Esophagus (tissue), 2 donors: ENCODE results near the gene ITPR1. TPM values are rescaled to one million over a fixed set of nuclear protein-coding genes. Genes with fewer than 3 reads are reported as not detected.

Source experiments
- H3K27ac ChIP-seq, 2 donors: one replicate each; pipeline ENCODE4 v1.5.1; 2013; ENCODE audit warnings: low read depth in 2 of 2, mild to moderate bottlenecking in 2 of 2, inconsistent platforms in 1 of 2, low read length in 1 of 2, moderate library complexity in 1 of 2
- H3K27me3 ChIP-seq, 2 donors: one replicate each; pipeline ENCODE4 v1.6.1; 2013; ENCODE audit warnings: low read length in 2 of 2, control low read depth in 1 of 2, mild to moderate bottlenecking in 1 of 2; ENCODE audit not compliant: insufficient read depth in 2 of 2, control insufficient read depth in 1 of 2
- H3K36me3 ChIP-seq, 2 donors: one replicate each; pipeline ENCODE4 v1.6.1; 2013; ENCODE audit warnings: low read length in 1 of 2; ENCODE audit not compliant: control insufficient read depth in 2 of 2, insufficient read depth in 2 of 2
- H3K4me1 ChIP-seq, 2 donors: one replicate each; pipeline ENCODE4 v1.6.1; 2013; ENCODE audit warnings: low read length in 1 of 2; ENCODE audit not compliant: control insufficient read depth in 2 of 2, insufficient read depth in 2 of 2
- H3K4me3 ChIP-seq, 2 donors: one replicate each; pipeline ENCODE4 v1.5.1; 2013; ENCODE audit warnings: low read length in 2 of 2, mild to moderate bottlenecking in 2 of 2, low read depth in 1 of 2, moderate library complexity in 1 of 2
- H3K9me3 ChIP-seq, 2 donors: one replicate each; pipeline ENCODE4 v1.6.1; 2013; ENCODE audit warnings: mild to moderate bottlenecking in 2 of 2, low read depth in 1 of 2, low read length in 1 of 2, moderate library complexity in 1 of 2; ENCODE audit not compliant: control insufficient read depth in 2 of 2, insufficient read depth in 1 of 2
- WGBS, 2 donors: extraction: QIAGEN DNeasy Blood & Tissue Kit; methylation state at CpG; one replicate each; pipeline ENCODE4 v1.1.7; 2013; 5-methylcytosine and 5-hydroxymethylcytosine counted together
- polyA plus RNA-seq, 2 donors: library from polyadenylated mRNA; stranded (reverse); fragments of 200-250 nt; gene quantifications; one replicate each; pipeline ENCODE4 v1.2.3, GENCODE V29; 2013
- donor health status: healthy with polysubstance abuse.
- donor health status: Bipolar disorder and iron deficiency.

Gene ITPR1
- polyA plus RNA-seq, 2 donors, result 7.5 to 16.3 TPM

- 89 to 91% methylated on average over 10 of the region's 10 CpGs for WGBS, 2 donors
- H3K27ac ChIP-seq, result no peak overlapping the region
- H3K36me3 ChIP-seq, result no peaks in the 10 kb centered on the region
- no peak overlapping the region for H3K4me3 ChIP-seq
- H3K27me3 ChIP-seq, result no peaks in the 10 kb centered on the region
- H3K9me3 ChIP-seq, result no peaks in the 10 kb centered on the region
- H3K4me1 ChIP-seq, result no peaks in the 10 kb centered on the region
Observed at GRCh38 chr3:4627651-4628375, 134.7 kb downstream of the ITPR1 start.

DNA sequence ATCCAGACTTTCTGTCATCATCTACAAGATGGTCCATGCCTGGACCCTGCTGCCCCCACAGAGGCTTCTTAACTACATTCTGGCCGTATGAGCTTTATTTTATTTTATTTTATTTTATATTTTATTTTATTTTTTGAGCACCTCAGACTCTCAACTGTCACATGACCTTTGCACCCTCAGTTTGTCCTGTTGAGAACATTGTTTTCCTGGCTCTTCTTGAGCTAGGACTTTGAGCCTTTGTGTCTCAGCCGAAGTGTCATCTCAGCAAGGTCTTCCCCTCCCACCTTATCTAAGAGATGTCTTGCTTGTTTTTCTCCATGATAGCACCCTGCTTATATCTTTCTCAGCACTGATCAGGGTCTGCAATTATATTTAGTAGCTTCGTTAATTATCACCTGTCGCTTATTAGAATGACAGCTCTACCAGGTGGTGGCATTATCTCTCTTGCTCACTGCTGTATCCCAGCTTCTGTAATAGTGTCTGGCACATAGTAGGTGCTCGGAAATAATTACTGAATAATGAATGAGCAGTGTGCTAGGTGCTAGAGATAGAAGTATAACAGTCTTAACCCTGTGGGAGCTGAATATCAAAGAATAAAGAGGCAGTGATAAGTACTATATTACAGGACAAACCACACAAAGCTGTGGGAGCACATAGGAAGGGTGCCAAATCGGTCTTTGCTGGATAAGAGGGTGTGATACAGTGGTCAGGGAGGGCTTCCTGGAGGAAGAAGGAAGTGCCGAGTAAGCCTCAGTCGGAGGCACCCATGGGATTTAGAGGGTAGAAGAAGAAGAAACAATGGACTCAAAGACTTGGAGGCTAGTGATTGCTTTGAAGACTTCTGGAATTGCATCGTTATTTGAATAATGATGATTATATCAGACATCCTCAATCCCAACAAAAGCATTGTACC lies 136.2 kb downstream of the ITPR1 start:
- Histone ChIP-seq H3K9me3 (no peaks in the 10 kb centered on the region), H3K27me3 (no peaks in the 10 kb centered on the region), H3K27ac (no peak overlapping the region), H3K4me1 (no peaks in the 10 kb centered on the region), H3K4me3 (no peak overlapping the region), H3K36me3 (no peaks in the 10 kb centered on the region)
- 85 to 86% methylated on average over 9 of the region's 9 CpGs for WGBS, 2 donors

DNA sequence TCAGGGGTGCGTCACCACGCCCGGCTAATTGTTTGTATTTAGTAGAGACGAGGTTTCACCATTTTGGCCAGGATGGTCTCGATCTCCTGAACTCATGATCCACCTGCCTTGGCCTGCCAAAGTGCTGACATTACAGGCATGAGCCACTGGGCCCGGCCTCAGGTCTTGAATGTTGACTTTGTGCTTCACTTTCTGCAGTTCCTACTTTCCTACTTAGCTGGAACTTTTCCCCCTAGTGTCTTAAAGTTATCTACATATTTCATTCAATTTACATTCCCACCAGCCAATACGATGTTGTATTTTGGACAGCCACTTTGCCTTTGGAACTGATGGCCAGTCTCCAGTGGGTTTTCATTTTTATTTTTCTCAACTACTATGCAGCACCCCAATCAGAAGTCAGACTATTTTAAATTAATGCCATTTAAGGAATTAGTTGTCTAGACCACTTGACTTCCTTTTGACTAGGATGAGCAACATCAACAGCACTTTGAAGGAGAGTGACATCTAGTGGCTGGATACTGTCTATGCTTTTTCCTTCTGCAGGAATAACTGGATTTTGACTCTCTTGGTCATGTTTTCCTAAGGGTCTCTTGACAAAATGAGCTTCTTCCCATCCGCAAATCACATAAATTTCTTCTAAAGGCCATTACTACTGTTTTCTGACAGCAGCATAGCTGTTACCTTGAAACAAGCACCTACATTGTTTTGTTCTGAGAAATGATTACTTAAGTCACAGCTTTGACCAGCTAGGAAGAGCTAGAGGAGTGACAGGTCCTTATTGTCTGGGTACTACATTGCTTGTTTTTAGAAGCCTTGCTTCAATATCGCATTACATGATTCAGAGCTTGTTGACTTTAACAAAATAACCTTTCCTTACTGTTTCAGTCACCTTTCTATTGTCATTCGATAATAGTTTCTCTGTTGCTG lies 140.2 kb downstream of the ITPR1 start:
- Histone ChIP-seq H3K27me3 (no peaks in the 10 kb centered on the region), H3K27ac (no peak overlapping the region), H3K4me3 (no peak overlapping the region), H3K36me3 (no peaks in the 10 kb centered on the region), H3K4me1 (no peaks in the 10 kb centered on the region), H3K9me3 (no peaks in the 10 kb centered on the region)
- WGBS, 2 donors, result 68% methylated on average over 10 of the region's 10 CpGs

GRCh38 chr3:4634894-4635293 lies 141.7 kb downstream of the ITPR1 start:
- no peak overlapping the region for H3K4me3 ChIP-seq
- H3K4me1 ChIP-seq, result no peaks in the 10 kb centered on the region
- no peaks in the 10 kb centered on the region for H3K9me3 ChIP-seq
- no peaks in the 10 kb centered on the region for H3K36me3 ChIP-seq
- WGBS, 2 donors, result 69 to 86% methylated on average over 6 of the region's 6 CpGs
- no peak overlapping the region for H3K27ac ChIP-seq
- H3K27me3 ChIP-seq, result no peaks in the 10 kb centered on the region

DNA sequence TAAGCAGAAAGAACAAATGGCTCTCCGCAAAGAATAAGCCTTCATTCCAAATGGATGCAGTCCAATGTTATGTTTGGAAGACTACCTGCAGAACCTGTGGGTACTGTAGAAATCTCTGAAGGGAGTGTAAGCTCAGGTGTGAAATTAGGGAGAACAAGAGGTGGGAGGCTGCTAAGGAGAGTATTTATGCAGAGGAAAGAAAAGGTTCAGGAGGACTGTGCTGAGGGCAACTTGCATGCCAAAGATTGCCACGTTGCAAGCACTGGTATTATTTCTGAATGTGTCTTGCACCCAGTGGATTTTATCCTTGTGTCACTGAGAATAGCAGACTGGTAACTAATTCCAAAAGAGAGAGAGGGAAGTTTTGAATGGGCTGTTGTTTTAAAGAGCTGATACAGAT lies 144.1 kb downstream of the ITPR1 start:
- WGBS, 2 donors, result 56 to 72% methylated on average over 2 of the region's 2 CpGs

DNA sequence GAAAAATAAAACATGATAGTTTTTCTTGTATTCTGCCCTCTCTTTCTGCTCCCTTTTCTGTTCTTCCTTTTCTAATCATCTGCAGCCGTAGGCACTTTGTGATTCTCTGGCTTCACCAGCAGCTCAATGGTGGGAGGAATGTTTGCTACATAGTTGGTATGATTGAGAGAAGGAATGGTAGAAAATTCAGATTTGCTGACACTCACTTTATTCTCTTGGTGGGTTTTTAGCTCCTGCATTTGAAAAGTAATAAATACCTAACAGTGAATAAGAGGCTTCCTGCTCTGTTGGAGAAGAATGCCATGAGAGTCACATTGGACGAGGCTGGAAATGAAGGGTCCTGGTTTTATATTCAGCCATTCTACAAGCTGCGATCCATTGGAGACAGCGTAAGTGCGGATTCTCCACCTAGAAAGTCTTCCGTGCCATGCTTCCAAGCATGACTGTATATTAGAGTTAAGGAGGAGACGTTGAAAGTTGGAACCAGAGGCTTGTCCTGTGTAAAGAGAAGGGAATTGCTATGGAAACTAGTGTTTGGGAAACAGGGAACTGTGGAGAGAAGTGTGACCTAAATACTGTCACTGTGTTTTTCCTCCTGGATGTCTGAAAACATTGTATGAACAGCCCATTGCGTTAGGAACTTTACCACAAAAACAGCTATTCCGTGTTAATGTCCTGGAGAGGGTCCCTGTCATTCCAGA lies 148.9 kb downstream of the ITPR1 start:
- Histone ChIP-seq H3K27me3 (no peaks in the 10 kb centered on the region), H3K4me3 (no peak overlapping the region), H3K36me3 (no peaks in the 10 kb centered on the region), H3K9me3 (no peaks in the 10 kb centered on the region), H3K27ac (no peak overlapping the region), H3K4me1 (peaks cover 3 to 5% of the 10 kb centered on the region in 2 donors)
- WGBS, 2 donors, result 90 to 91% methylated on average over 9 of the region's 9 CpGs

More for the DNA sequence above, 144.1 kb downstream of the ITPR1 start:
- Histone ChIP-seq H3K27ac (no peak overlapping the region), H3K36me3 (no peaks in the 10 kb centered on the region), H3K27me3 (no peaks in the 10 kb centered on the region), H3K4me1 (no peaks in the 10 kb centered on the region), H3K9me3 (no peaks in the 10 kb centered on the region), H3K4me3 (no peak overlapping the region)

- WGBS, 2 donors, result 89 to 92% methylated on average over 8 of the region's 8 CpGs
Observed at GRCh38 chr3:4642611-4643010, 149.5 kb downstream of the ITPR1 start.

GRCh38 chr3:4643904-4644547 lies 150.9 kb downstream of the ITPR1 start:
- H3K36me3 ChIP-seq, result no peaks in the 10 kb centered on the region
- WGBS, 2 donors, result 80% methylated on average over 9 of the region's 9 CpGs
- H3K27ac ChIP-seq, result no peak overlapping the region

More at GRCh38 chr3:4642611-4643010, 149.5 kb downstream of the ITPR1 start:
- H3K27ac ChIP-seq, result no peak overlapping the region
- no peaks in the 10 kb centered on the region for H3K27me3 ChIP-seq
- no peak overlapping the region for H3K4me3 ChIP-seq
- H3K9me3 ChIP-seq, result no peaks in the 10 kb centered on the region
- no peaks in the 10 kb centered on the region for H3K36me3 ChIP-seq
- H3K4me1 ChIP-seq, result peaks cover 3 to 5% of the 10 kb centered on the region in 2 donors

More at GRCh38 chr3:4643904-4644547, 150.9 kb downstream of the ITPR1 start:
- Histone ChIP-seq H3K4me1 (peaks cover 3 to 5% of the 10 kb centered on the region in 2 donors), H3K9me3 (no peaks in the 10 kb centered on the region), H3K4me3 (no peak overlapping the region), H3K27me3 (no peaks in the 10 kb centered on the region)
